ENCODE data around the gene TACSTD2.

DNA sequence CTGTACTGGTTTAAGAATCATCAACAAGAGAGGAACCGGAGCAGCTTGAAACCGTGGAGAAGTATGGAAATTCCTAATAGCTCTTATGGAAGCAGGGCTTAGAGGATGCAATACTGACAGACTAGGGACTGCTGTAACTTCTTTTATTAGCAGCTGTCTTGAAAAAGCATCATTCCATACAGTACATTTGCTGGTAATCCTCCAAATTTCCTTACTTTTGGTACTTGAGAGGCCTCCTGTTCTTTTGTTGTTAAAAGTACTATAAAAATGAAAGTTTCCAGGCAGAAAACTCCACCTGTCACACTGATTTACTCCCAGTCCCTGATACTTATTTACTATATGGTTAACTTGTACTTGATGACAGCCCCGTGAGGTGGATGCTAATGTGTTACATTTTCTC lies 38.2 kb downstream of the TACSTD2 start:
- TF ChIP-seq POLR2AphosphoS5 (IDR thresholded peaks at IDR 0.05; ENCODE audit: low read depth, low read length) (no peak), REST (IDR thresholded peaks at IDR 0.05; ENCODE audit: insufficient read depth in 1 of 2, low read depth in 2 of 2, low read length in 2 of 2) (no peak), TAF1 (IDR thresholded peaks at IDR 0.05; ENCODE audit: borderline replicate concordance, insufficient read depth, low read length) (no peak)

Data from PFSK-1 (cell line).